ENCODE measurements around the gene WDR45B.

Gene WDR45B

DNA sequence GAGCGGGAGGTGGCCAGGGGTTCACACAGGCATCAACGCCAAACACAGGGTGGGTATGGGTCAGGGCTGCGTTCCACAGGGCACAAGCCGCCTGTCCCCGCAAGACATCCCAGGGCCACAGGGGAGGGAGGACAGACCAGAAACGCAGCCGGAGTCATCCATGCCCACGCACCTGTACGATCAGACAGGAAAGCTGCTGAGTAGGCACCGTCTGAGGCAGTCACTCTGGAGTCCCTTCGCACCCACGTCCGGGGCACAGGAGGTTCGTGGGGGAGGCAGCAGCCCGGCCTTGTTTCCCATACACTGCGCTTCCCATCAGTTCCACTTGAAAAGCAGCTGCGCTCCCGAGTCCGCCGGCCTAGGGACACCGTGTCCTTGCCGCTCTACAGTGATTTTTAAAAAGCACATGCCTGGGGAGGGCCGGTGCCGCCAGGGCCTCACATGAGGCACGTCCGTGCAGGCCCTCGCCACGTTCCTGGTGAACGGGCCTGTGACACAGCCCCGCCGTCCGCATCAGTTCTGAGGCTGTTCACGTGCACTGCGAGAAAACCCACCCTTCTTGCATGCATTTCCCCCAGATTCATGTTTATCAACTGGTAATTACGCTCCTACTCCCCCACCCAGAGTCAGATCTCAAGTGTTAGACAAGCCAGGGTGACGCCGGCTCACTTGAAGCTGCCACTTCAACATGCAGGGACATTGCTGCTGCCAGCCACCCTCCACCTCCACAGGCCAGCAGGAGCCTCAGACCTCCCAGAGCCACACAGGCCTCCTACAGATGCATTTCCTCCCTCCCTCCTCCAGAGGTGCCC is 34.8 kb downstream of the WDR45B start:
- Mint-ChIP-seq H3K27ac (peak overlapping the region; percentile 7), H3K27me3 (no peaks in the 10 kb centered on the region), H3K9me3 (no peaks in the 10 kb centered on the region), H3K4me3 (no peak overlapping the region), H3K4me1 (ENCODE audit: low read depth) (no peaks in the 10 kb centered on the region), H3K36me3 (ENCODE audit: low read depth) (peaks cover 79% of the 10 kb centered on the region)
- DNase-seq, result no peak

DNA sequence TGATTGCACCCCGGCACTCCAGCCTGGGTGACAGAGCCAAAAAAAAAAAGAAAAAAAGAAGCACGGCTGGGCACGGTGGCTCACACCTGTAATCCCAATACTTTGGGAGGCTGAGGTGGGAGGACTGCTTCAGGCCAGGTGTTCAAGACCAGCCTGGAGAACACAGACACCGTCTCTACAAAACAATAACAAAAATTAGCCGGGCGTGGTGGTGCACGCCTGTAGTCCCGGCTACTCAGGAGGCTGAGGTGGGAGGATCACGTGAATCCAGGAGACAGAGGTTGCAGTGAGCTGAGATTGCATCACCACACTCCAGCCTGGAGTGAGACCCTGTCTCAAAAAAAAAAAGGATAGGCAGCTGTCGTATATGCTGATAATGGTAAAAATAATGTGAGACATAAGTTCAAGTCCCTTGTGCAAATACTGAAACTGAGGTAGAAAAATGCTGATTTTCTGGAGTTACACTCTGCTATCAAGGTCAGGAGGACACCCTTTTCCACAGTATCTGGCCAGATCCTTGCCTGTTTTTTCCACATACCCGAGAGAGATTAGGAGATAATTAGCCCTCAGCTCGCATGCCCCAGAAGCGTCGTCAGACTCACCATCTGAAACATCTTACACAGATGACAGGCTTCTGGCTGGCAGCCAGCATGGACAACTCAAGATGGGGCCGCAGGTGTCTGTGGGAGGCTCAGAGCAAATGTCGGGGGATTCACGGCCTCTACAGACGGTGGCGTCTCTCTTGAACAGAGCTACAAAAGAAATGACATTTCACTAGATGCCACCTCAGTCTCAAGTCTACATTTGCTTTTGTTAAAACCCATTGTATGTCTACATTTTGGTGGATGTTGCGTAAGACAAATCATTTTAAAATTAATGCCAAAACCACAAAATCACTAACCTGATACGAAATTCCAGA is 36.8 kb downstream of the WDR45B start:
- Mint-ChIP-seq H3K36me3 (ENCODE audit: low read depth) (peaks cover 74% of the 10 kb centered on the region), H3K4me3 (no peak overlapping the region), H3K9me3 (no peaks in the 10 kb centered on the region), H3K27ac (peak overlapping the region; percentile 33), H3K4me1 (ENCODE audit: low read depth) (no peaks in the 10 kb centered on the region), H3K27me3 (no peaks in the 10 kb centered on the region)
- no peak for DNase-seq

DNA sequence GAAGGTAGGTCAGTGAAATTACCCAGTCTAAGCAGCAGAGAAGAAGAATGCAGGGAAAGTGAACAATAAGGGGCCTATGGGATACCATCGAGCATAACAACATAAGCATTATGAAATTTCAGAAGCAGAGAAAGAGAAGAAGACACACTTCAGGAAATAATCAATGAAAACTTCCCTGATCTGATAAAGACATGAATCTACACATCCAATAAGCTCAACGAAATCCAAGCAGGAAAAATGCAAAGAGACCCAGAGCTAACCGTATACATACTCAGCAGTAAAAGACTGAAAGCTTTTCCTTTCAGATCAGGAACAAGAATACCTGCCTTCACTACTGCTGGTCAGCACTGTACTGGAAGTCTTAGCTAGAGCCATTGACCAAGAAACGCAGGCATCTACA is 38.6 kb downstream of the WDR45B start:
- Mint-ChIP-seq H3K9me3 (no peaks in the 10 kb centered on the region), H3K4me3 (no peak overlapping the region), H3K27ac (peak overlapping the region; percentile 74), H3K27me3 (no peaks in the 10 kb centered on the region), H3K36me3 (ENCODE audit: low read depth) (peaks cover 74% of the 10 kb centered on the region), H3K4me1 (ENCODE audit: low read depth) (no peaks in the 10 kb centered on the region)
- no peak for DNase-seq

DNA sequence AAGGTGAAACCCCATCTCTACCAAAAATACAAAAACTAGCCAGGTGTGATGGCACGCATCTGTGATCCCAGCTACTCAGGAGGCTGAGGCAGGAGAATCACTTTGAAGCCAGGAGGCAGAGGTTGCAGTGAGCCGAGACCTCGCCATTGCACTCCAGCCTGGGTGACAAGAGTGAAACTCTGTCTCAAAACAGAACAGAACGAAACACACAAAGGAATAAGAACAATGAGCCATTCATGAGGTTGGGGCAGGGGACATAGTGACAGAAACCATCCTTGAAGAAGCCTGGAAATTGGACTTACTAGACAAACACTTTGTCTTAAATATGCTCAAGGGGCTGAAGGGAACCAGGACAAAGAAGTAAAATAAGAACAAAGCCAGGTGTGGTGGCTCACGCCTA is 39.4 kb downstream of the WDR45B start:
- H3K27me3 Mint-ChIP-seq, result no peaks in the 10 kb centered on the region
- H3K9me3 Mint-ChIP-seq, result no peaks in the 10 kb centered on the region
- DNase-seq, result no peak
- peak overlapping the region; percentile 71 for H3K27ac Mint-ChIP-seq
- H3K4me1 Mint-ChIP-seq (ENCODE audit: low read depth), result peaks cover 5% of the 10 kb centered on the region
- peaks cover 76% of the 10 kb centered on the region for H3K36me3 Mint-ChIP-seq (ENCODE audit: low read depth)
- H3K4me3 Mint-ChIP-seq, result no peak overlapping the region

DNA sequence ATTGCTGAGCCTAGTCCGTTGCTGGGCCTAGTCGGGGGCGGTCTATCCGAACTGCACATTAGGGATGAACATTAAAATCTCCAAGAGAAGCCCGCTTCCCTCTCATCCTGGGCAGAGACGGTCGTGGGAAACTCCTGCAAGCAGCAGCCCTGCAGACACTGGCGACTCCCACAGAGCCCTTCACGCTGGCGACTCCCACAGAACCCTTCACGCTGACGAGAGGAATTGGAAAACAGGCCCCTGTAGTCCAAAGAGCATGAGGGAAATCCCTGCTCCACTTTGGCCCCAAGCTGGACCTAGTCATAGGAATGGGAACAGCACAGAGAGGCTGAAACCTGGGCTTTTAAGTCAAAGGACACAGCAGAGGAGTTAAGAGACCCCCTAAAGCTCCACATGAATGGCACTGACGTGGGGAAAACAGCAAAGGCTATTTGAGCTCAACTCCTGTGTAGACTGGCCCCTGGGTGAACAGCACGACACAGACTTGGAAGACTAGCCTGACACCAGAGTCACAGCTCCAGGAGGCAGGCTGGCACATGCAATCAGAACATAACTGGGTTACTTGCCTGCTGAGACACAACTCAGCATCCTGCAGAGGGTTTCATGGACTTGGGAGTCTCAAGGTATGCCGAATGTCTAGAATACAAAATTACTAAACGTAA is 42.2 kb downstream of the WDR45B start:
- no peaks in the 10 kb centered on the region for H3K9me3 Mint-ChIP-seq
- DNase-seq, result no peak
- peaks cover 16% of the 10 kb centered on the region for H3K4me1 Mint-ChIP-seq (ENCODE audit: low read depth)
- peaks cover 80% of the 10 kb centered on the region for H3K36me3 Mint-ChIP-seq (ENCODE audit: low read depth)
- no peaks in the 10 kb centered on the region for H3K27me3 Mint-ChIP-seq
- H3K4me3 Mint-ChIP-seq, result no peak overlapping the region
- H3K27ac Mint-ChIP-seq, result peak overlapping the region; percentile 44

DNA sequence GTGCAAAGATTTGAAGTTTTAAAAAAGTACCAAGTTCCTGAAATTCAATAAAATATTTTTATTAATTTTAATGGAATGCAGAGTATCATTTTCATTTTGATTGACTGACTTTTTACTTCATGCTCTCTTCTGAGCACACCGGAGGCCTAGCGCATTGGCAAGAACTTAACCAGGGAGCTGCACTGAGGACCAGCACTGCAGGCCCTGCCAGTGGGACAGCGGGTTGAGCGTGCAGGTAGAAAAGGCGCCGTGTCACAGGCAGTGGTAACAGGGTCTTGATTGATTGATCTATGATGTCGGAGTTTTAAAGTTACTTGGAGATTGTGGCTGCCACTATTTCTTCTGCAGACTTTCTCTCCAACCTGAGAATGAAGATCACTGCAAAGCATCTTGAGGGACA is 43.7 kb downstream of the WDR45B start:
- no peaks in the 10 kb centered on the region for H3K27me3 Mint-ChIP-seq
- no peaks in the 10 kb centered on the region for H3K9me3 Mint-ChIP-seq
- peaks cover 88% of the 10 kb centered on the region for H3K36me3 Mint-ChIP-seq (ENCODE audit: low read depth)
- no peak for DNase-seq
- H3K27ac Mint-ChIP-seq, result peak overlapping the region; percentile 74
- peaks cover 16% of the 10 kb centered on the region for H3K4me1 Mint-ChIP-seq (ENCODE audit: low read depth)
- no peak overlapping the region for H3K4me3 Mint-ChIP-seq

DNA sequence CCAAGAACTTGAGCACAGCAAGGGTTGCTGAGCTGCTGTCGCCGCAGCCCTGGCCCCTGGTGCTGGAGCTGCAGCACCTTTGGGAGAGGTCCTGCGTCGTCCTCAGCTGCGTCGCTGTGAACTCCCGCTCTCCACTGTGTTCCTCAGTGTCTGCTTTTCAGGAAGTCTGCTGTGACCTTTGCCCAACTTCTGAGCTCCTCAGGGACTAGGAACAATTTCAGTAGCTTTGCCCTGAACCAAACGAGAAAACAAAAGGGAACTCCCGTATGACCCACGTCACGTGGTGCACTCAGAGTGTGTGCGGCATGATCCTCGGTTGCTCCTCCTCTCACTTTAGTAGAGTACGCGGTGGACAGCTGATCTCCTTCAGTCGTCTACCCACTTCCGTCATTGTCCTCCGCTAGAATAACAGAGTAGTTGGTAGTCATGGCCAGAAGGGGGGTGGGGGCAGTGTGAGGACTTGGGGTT is 44.2 kb downstream of the WDR45B start:
- Mint-ChIP-seq H3K27me3 (no peaks in the 10 kb centered on the region), H3K4me1 (ENCODE audit: low read depth) (peaks cover 16% of the 10 kb centered on the region), H3K36me3 (ENCODE audit: low read depth) (peaks cover 88% of the 10 kb centered on the region), H3K9me3 (no peaks in the 10 kb centered on the region), H3K27ac (peak overlapping the region; percentile 74), H3K4me3 (no peak overlapping the region)
- DNase-seq, result no peak

DNA sequence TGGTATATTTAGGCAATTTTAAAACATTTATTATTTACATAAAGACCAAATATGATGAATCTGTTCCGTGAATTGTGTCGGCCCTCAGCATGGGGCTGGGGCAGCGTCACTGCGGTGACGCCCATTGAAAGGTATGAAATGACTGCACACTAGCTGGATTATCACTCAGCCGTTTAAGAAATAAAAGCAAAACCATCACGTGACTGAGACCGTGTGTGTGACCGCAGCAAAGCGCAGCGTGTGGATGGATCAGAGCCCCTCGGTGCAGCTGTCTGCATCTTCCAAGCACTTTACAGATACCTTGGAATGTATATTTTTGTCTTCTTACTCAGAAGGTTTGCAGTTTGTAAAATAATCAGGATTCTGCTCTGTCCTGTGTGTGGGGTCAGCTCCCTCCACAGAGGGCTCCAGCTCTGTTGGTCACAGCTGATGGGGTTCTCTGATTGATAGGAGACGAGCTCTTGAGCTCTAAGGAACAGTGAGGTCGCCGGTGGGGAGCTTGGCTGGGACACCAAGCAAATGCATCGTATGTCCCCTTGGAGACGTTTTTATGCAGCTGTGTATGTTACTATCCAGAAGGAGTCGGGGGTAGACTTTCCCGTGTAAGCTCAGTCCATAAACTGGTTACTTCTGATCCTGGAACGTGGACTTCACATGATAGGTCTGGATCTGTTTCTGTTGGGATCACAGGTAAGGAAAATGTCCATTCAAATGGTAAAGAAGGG is 45.1 kb downstream of the WDR45B start:
- Mint-ChIP-seq H3K27me3 (no peaks in the 10 kb centered on the region), H3K9me3 (no peaks in the 10 kb centered on the region), H3K27ac (peak overlapping the region; percentile 45), H3K4me3 (no peak overlapping the region), H3K4me1 (ENCODE audit: low read depth) (peaks cover 18% of the 10 kb centered on the region), H3K36me3 (ENCODE audit: low read depth) (peaks cover 89% of the 10 kb centered on the region)
- no peak for DNase-seq

DNA sequence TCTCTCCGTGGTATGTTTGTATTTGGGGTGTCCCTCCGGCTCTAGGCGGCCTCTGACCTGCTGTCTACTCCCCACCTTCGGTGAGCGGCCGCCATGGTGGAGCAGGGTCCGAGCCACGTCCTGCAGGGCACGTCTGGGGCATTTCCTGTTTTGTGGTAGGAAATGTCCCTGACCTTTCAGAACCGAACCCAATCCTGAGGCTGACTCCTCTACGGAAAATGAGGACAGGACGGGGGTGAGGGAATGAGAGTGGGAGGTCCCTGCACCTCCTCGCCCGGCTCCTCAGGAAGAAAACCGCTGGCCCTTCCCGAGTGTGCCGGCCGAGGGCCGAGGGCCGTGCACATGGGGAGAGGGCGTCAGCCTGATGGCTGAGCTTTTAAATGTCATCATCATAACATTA is 45.8 kb downstream of the WDR45B start:
- Mint-ChIP-seq H3K27me3 (no peaks in the 10 kb centered on the region), H3K27ac (peak overlapping the region; percentile 59), H3K36me3 (ENCODE audit: low read depth) (peaks cover 90% of the 10 kb centered on the region), H3K4me3 (no peak overlapping the region), H3K9me3 (no peaks in the 10 kb centered on the region), H3K4me1 (ENCODE audit: low read depth) (peaks cover 21% of the 10 kb centered on the region)
- DNase-seq, result no peak

DNA sequence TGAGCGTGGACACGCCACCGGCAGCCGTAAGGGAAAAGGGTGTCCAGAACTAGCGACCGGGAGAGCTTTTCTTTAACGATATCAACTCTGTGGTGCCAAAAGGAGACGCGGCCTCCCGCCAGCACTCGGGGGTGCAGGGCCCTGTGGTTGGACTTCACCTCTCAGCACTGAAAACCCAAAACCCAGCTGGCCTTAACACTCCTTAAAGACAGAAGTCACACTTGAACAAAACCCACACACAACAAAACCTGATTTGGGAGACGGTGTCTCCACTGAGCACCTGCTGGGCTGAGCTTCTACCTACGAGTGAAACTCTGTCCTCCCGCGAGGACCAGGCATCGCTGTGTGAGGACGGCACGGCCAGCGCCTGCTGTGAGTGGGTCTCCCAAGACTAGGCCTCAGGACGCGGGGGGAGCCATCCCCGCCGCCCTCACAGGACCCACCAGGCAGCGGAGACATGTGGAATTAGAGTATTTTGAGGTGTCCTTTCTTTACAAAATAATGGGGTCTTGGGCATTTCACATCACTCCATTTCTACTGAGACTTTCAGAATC is 46.7 kb downstream of the WDR45B start:
- no peaks in the 10 kb centered on the region for H3K27me3 Mint-ChIP-seq
- H3K4me3 Mint-ChIP-seq, result no peak overlapping the region
- no peak for DNase-seq
- peaks cover 21% of the 10 kb centered on the region for H3K4me1 Mint-ChIP-seq (ENCODE audit: low read depth)
- H3K9me3 Mint-ChIP-seq, result no peaks in the 10 kb centered on the region
- no peak overlapping the region for H3K27ac Mint-ChIP-seq
- H3K36me3 Mint-ChIP-seq (ENCODE audit: low read depth), result peaks cover 97% of the 10 kb centered on the region

DNA sequence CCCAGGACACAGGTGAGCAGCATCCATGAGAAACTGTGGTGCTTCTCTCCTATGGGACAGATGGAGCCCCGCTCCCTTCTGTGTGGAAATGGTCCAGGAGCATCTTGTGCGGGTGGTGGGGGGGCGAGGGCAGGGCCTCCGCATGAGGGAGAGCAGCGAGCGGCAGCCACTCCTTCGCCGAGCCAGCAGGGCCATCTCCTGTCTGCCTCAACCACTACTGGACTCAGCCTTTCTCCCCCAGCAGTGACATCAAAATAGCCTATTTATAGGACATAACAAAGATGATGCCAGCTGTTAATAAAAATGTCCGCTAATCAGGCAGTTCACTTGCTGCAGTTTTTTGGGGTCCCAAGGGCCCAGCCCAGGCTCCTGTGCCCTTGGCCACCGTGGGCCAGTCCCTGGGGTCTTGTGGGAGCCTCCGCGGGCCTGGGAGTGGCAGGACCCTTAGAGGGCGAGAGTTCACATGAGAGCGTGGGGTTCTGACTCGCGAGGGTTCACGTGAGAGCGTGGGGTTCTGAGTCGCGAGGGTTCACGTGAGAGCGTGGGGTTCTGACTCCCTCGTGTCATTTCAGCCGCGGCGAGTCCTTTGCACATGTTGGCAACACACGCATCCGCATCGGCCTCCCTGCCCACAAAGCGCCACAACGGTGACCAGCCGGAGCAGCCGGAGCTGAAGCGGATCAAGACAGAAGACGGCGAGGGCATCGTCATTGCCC is 47.4 kb downstream of the WDR45B start:
- Mint-ChIP-seq H3K9me3 (no peaks in the 10 kb centered on the region), H3K27me3 (no peaks in the 10 kb centered on the region), H3K4me1 (ENCODE audit: low read depth) (peaks cover 21% of the 10 kb centered on the region), H3K36me3 (ENCODE audit: low read depth) (peaks cover 97% of the 10 kb centered on the region), H3K4me3 (no peak overlapping the region), H3K27ac (no peak overlapping the region)
- no peak for DNase-seq

DNA sequence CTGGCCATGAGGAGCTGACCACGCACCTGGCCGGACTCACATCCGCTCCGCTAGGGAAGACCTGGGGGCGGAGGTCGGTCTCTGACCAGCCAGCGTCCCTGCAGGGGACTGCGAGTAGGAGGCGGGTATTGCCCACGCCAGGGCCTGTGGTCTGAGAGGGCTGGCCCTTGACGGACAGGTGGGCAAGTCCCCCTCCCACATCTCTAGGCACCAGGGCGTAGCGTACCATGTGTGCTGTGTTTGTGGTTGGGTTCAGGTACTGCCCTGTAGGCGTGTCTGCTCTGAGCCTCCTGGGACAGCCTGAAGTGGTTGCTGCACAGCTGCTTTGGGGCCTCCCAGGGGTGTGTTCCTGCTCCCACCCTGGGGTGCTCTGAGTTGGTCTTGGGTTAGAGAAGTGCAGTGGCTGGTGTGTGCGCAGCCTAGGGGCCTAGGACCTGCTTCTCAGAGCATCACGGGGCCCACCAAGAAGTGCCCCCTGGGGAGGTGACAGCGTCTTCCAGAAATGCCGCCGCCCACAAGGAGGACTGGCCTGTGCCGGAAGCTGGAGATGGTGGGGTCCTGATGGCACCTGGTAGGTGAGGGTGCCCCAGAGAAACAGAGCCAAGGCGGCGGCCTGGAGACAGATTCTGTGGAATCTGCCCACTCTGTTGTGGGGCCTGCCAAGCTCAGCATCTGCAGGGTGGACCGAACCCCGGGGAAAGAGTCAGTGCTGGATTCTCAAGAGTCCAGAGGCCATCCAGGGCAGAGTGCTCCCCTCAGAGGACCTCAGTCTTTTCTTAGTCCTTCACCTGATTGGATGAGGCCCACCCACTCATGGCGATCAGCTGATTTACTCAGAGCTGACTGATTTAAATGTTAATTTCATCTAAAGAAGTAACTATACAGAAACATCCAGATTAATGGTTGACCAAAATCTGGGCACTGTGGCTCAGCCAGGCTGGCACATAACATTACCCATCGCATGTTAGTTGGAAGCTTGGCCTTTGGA is 48.3 kb downstream of the WDR45B start:
- Mint-ChIP-seq H3K36me3 (ENCODE audit: low read depth) (peaks cover 96% of the 10 kb centered on the region), H3K4me3 (no peak overlapping the region), H3K27ac (no peak overlapping the region), H3K9me3 (no peaks in the 10 kb centered on the region), H3K4me1 (ENCODE audit: low read depth) (peaks cover 22% of the 10 kb centered on the region), H3K27me3 (no peaks in the 10 kb centered on the region)
- DNase-seq, result no peak

Data from activated T-cell treated with anti-CD3 and anti-CD28 coated beads, Interleukin-2, amount 50 U/mL, for 24 hours (primary cell).